PC-9 (cell line): ENCODE measurements around the gene MYO10.

Experiments
- EZH2 ChIP-seq: fragments of 200-600 bp; sonication (generic); IDR thresholded peaks from 2 replicates; pipeline ENCODE4 v1.8.0; 2017; ENCODE audit warnings: antibody characterized with exemption, low read depth
- TF ChIP-seq, protein P1 (sequence below): fragments of 200-600 bp; sonication (generic); conservative IDR thresholded peaks from 2 replicates; pipeline ENCODE4 v1.6.1; 2017; ENCODE audit warnings: mixed run types, antibody characterized with exemption, mild to moderate bottlenecking, moderate library complexity

DNA sequence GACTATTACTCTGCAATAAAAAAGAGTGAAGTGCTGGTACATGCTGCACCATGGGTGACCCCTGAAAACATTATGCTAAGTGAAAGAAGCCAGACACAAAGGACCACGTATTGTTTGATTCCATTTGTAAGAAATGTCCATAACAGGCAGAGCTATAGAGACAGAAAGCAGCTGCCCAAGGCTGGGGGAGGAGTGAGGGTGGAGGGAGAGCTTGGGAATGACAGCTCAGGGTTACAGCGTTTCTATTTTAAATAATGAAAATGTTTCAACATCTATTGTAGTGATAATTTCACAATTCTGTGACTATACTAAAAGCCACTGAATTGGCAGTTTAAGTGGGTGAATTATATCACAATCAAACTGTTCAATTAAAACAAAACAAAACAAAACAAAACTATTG is 81.7 kb downstream of the MYO10 start:
- TF ChIP-seq EZH2, result no peak
- TF ChIP-seq, protein P1, sequence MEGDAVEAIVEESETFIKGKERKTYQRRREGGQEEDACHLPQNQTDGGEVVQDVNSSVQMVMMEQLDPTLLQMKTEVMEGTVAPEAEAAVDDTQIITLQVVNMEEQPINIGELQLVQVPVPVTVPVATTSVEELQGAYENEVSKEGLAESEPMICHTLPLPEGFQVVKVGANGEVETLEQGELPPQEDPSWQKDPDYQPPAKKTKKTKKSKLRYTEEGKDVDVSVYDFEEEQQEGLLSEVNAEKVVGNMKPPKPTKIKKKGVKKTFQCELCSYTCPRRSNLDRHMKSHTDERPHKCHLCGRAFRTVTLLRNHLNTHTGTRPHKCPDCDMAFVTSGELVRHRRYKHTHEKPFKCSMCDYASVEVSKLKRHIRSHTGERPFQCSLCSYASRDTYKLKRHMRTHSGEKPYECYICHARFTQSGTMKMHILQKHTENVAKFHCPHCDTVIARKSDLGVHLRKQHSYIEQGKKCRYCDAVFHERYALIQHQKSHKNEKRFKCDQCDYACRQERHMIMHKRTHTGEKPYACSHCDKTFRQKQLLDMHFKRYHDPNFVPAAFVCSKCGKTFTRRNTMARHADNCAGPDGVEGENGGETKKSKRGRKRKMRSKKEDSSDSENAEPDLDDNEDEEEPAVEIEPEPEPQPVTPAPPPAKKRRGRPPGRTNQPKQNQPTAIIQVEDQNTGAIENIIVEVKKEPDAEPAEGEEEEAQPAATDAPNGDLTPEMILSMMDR, result no peak
